K562 (cell line): ENCODE data around the gene HCST. TPM values are rescaled to one million over a fixed set of nuclear protein-coding genes. Genes with fewer than 3 reads are reported as not detected.

ENCODE experiments used
- ATF7 ChIP-seq: fragments of 450-650 bp; IDR thresholded peaks from 2 replicates; pipeline ENCODE4 v1.7.1; 2014; ENCODE audit warnings: mild to moderate bottlenecking, moderate library complexity
- CCNT2 ChIP-seq: IDR thresholded peaks from 2 replicates; pipeline ENCODE4 v1.6.1; 2011; ENCODE audit warnings: borderline replicate concordance, low read depth, mild to moderate bottlenecking, moderate library complexity, mixed read lengths, low read length; ENCODE audit not compliant: insufficient read length; ENCODE audit errors: extremely low read depth
- CEBPZ ChIP-seq: fragments of 150-350 bp; IDR thresholded peaks from 2 replicates; pipeline ENCODE4 v1.6.1; 2014; ENCODE audit warnings: low read depth, mild to moderate bottlenecking, low read length, borderline replicate concordance
- CREB5 ChIP-seq: fragments of 250-450 bp; sonication (Bioruptor Pico); IDR thresholded peaks from 2 replicates; pipeline ENCODE4 v1.5.0; 2020; ENCODE audit warnings: mild to moderate bottlenecking
- CTBP1 ChIP-seq: fragments of 450-650 bp; IDR thresholded peaks from 2 replicates; pipeline ENCODE4 v1.6.1; 2016; ENCODE audit warnings: borderline replicate concordance
- HNRNPK ChIP-seq: fragments of 200-400 bp; formaldehyde crosslinking; IDR thresholded peaks from one replicate; pipeline ENCODE4 v1.6.1; 2018; ENCODE audit warnings: mild to moderate bottlenecking, low read depth, low read length; ENCODE audit not compliant: poor library complexity, severe bottlenecking
- JUNB ChIP-seq: fragments of 450-650 bp; formaldehyde crosslinking; conservative IDR thresholded peaks from 2 replicates; pipeline ENCODE4 v1.4.0; 2020; ENCODE audit warnings: mild to moderate bottlenecking
- NFXL1 ChIP-seq: fragments of 450-650 bp; formaldehyde crosslinking; IDR thresholded peaks from 2 replicates; pipeline ENCODE4 v1.4.0; 2021; ENCODE audit warnings: mild to moderate bottlenecking
- SIX5 ChIP-seq, 2 experiments: IDR thresholded peaks; 2 replicates each; pipeline ENCODE4 v1.6.1; 2011; ENCODE audit warnings: low read length in 2 of 2, borderline replicate concordance in 1 of 2, low read depth in 1 of 2, mild to moderate bottlenecking in 1 of 2, moderate library complexity in 1 of 2; ENCODE audit not compliant: insufficient read depth in 1 of 2
- TAL1 ChIP-seq: fragments of 450-650 bp; IDR thresholded peaks from 2 replicates; pipeline ENCODE4 v1.6.1; 2016; ENCODE audit warnings: mild to moderate bottlenecking
- TOE1 ChIP-seq, 2 experiments: fragments of 450-650 bp in 1 of 2; sonication (generic) in 1 of 2; formaldehyde crosslinking in 1 of 2; IDR thresholded peaks; 2 replicates each; pipeline versions ENCODE4 v1.7.1 to v1.8.0; 2016 to 2022; ENCODE audit warnings: borderline replicate concordance in 2 of 2, mild to moderate bottlenecking in 2 of 2, antibody characterized with exemption in 1 of 2, inconsistent platforms in 1 of 2, low read depth in 1 of 2, missing genetic modification reagents in 1 of 2, moderate library complexity in 1 of 2
- ZBTB9 ChIP-seq: fragments of 450-650 bp; formaldehyde crosslinking; IDR thresholded peaks from 2 replicates; pipeline ENCODE4 v1.4.0; 2020; ENCODE audit warnings: mild to moderate bottlenecking, moderate library complexity
- ZNF778 ChIP-seq: fragments of 450-650 bp; formaldehyde crosslinking; IDR thresholded peaks from 2 replicates; pipeline ENCODE4 v1.4.0; 2020; ENCODE audit warnings: mild to moderate bottlenecking, moderate library complexity
- polyA plus RNA-seq, 8 experiments: library from polyadenylated mRNA; depleted of rRNA in 4 of 8; stranded (reverse) in 5 of 8; unstranded in 3 of 8; fragments of >200 nt; fragmentation: Nextera tagmentation in 2 of 8; fragmentation: Illumina TruSeq in 1 of 8; extraction: Ambion mirVana in 2 of 8; extraction: Trizol in 1 of 8; gene quantifications; 2 replicates each; pipeline versions ENCODE4 v1.2.1 to v1.2.3, GENCODE V29; 2011 to 2014; ENCODE audit warnings: inconsistent platforms in 1 of 8, missing spikeins in 1 of 8
- total RNA-seq, 7 experiments: library from RNA; depleted of rRNA in 6 of 7; stranded (reverse); fragments of >200 nt in 6 of 7; fragmentation: Illumina TruSeq in 2 of 7; extraction: Trizol in 2 of 7; gene quantifications; 2 replicates each; pipeline versions ENCODE4 v1.2.1 to v1.2.3, GENCODE V29; 2011 to 2021; ENCODE audit warnings: low replicate concordance in 1 of 7
- TF ChIP-seq, protein P1 (sequence below): sonication (generic); formaldehyde crosslinking; IDR thresholded peaks from 2 replicates; pipeline ENCODE4 v1.8.0; 2022; ENCODE audit warnings: missing genetic modification reagents, mild to moderate bottlenecking, borderline replicate concordance

The HCST gene
- total and polyA plus RNA-seq, 9 of the 15 experiments (the other 6 are each of a cell fraction or from before 2014, with no cell fraction given): 0.29 to 1.9 (median 0.95) TPM; not detected in 2

DNA sequence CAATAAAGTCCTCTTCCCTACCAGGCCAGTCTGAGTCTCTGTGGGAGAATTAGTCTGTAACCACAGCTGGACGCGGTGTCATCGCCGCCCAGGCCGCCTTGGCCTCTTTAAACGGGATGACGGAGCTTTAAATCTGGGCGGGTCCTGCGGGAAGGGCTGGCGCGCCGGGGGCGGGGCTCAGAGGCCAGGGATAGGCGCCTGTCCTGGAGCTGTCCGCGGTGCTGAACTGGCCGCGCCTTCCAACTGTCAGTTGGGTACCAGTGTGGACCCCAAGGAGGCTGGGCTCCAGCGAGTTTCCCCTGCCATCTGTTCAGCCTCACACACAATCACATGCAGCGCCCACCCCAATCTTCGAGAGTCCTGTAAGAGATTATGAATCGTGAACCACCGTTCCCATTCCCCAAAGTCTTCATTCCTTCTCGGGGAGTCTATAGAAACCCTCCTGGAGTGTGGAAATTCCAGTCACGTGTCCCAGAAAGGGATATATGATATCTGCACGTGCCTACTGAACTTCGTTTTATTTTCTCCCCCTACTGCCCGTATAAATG lies 22.5 kb upstream of the HCST start (continued):
- peak; percentile 79 for TF ChIP-seq CTBP1
- TF ChIP-seq, protein P1, sequence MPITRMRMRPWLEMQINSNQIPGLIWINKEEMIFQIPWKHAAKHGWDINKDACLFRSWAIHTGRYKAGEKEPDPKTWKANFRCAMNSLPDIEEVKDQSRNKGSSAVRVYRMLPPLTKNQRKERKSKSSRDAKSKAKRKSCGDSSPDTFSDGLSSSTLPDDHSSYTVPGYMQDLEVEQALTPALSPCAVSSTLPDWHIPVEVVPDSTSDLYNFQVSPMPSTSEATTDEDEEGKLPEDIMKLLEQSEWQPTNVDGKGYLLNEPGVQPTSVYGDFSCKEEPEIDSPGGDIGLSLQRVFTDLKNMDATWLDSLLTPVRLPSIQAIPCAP: peak; percentile 71; the same call in 1 of the 2 replicates
- no peak for TF ChIP-seq ZNF778 (CRISPR knock-in tag)
- no peak for TF ChIP-seq HNRNPK
- TF ChIP-seq CEBPZ: no peak
- TF ChIP-seq CCNT2: peak; percentile 64
- no peak for TF ChIP-seq TAL1
- no peak for TF ChIP-seq SIX5 (IDR thresholded peaks at IDR 0.05; ENCODE audit: borderline replicate concordance in 1 of 2, insufficient read depth in 1 of 2, low read depth in 1 of 2, low read length in 2 of 2)
- no peak for TF ChIP-seq JUNB (CRISPR knock-in tag)
- no peak for TF ChIP-seq CREB5
- peak; percentile 77; the same call in 1 of the 2 replicates for TF ChIP-seq ZBTB9
- peak; percentile 73; the same call in 1 of the 2 replicates for TF ChIP-seq ATF7
- peak; percentile 36; the same call in 1 of the 2 replicates for TF ChIP-seq TOE1 (IDR thresholded peaks at IDR 0.05; ENCODE audit: borderline replicate concordance)
- no peak for TF ChIP-seq TOE1 (CRISPR knock-in tag; IDR thresholded peaks at IDR 0.05; ENCODE audit: borderline replicate concordance, low read depth)
- TF ChIP-seq NFXL1 (CRISPR knock-in tag): no peak
